ENCODE data around the gene DRD3. TPM values are rescaled to one million over a fixed set of nuclear protein-coding genes. Genes with fewer than 3 reads are reported as not detected.
A peak's percentile ranks its signal among the peaks of the same experiment; 100 is the strongest.

DRD3 gene
- total RNA-seq, 2 experiments from 2014 or later: not detected

- ATAC-seq (no peak), DNase-seq (peak; percentile 48)
- Mint-ChIP-seq H3K9me3 (no peaks in the 10 kb centered on the region), H3K36me3 (ENCODE audit: low read depth) (no peaks in the 10 kb centered on the region), H3K27ac (no peak overlapping the region), H3K4me1 (ENCODE audit: low read depth) (peaks cover 13% of the 10 kb centered on the region), H3K27me3 (no peaks in the 10 kb centered on the region), H3K4me3 (no peak overlapping the region)
- intact Hi-C loops (cut with micrococcal nuclease): no loop called here
- CTCF ChIA-PET: interaction anchor here (0.5 to 4.7 kb wide), 27 partner anchors 9 to 317 kb away, joined by 3 to 33 read pairs (median 4); partner anchors contain the start of genes DRD3 and GRAMD1C
- POLR2A ChIA-PET: interaction anchor here (0.9 to 1.3 kb wide), 2 partner anchors 59 to 220 kb away, joined by 3 to 4 read pairs; no protein-coding TSS in a partner anchor
- TF ChIP-seq CTCF (IDR thresholded peaks at IDR 0.05): peak; percentile 38
Measured at GRCh38 chr3:114155370-114155821, 23.5 kb downstream of the DRD3 start.

- no peak for ATAC-seq
- CTCF ChIA-PET: interaction anchor here (0.7 to 4.7 kb wide), 18 partner anchors 10 to 264 kb away, joined by 3 to 33 read pairs (median 5); partner anchors contain the start of gene DRD3
- Mint-ChIP-seq H3K9me3 (no peaks in the 10 kb centered on the region), H3K4me3 (no peak overlapping the region), H3K27ac (no peak overlapping the region), H3K4me1 (ENCODE audit: low read depth) (peaks cover 13% of the 10 kb centered on the region), H3K36me3 (ENCODE audit: low read depth) (no peaks in the 10 kb centered on the region), H3K27me3 (no peaks in the 10 kb centered on the region)
- DNase-seq: no peak
- intact Hi-C loops (cut with micrococcal nuclease): loop anchor here (5.0 kb wide), 2 partner anchors 58 to 138 kb away; partner anchors contain the start of gene TIGIT
- TF ChIP-seq CTCF (IDR thresholded peaks at IDR 0.05): no peak
- POLR2A ChIA-PET: interaction anchor here (0.7 to 0.8 kb wide), 2 partner anchors 61 to 137 kb away, joined by 3 to 4 read pairs; no protein-coding TSS in a partner anchor
Measured at GRCh38 chr3:114154321-114154821, 24.5 kb downstream of the DRD3 start.

GRCh38 chr3:114152519-114153151 lies 26.2 kb downstream of the DRD3 start:
- H3K9me3 Mint-ChIP-seq: no peaks in the 10 kb centered on the region
- H3K4me1 Mint-ChIP-seq (ENCODE audit: low read depth): peaks cover 13% of the 10 kb centered on the region
- no peaks in the 10 kb centered on the region for H3K36me3 Mint-ChIP-seq (ENCODE audit: low read depth)
- ChIA-PET CTCF (interaction anchor here (0.6 to 4.7 kb wide), 22 partner anchors 9 to 363 kb away, joined by 3 to 33 read pairs (median 4); no protein-coding TSS in a partner anchor), POLR2A (interaction anchor here (1.1 kb wide), 1 partner anchor 61 kb away, joined by 4 read pairs; no protein-coding TSS in a partner anchor)
- peak; percentile 99 for ATAC-seq
- H3K4me3 Mint-ChIP-seq: peak overlapping the region; percentile 22
- H3K27me3 Mint-ChIP-seq: no peaks in the 10 kb centered on the region
- peak; percentile 92 for DNase-seq
- TF ChIP-seq CTCF (IDR thresholded peaks at IDR 0.05): peak; percentile 95
- H3K27ac Mint-ChIP-seq: no peak overlapping the region
- intact Hi-C loops (cut with micrococcal nuclease): loop anchor here (2.0 to 5.0 kb wide), 3 partner anchors 60 to 268 kb away; partner anchors contain the start of gene TIGIT

- Mint-ChIP-seq H3K27me3 (no peaks in the 10 kb centered on the region), H3K27ac (no peak overlapping the region), H3K9me3 (no peaks in the 10 kb centered on the region), H3K4me3 (no peak overlapping the region), H3K4me1 (ENCODE audit: low read depth) (peaks cover 13% of the 10 kb centered on the region), H3K36me3 (ENCODE audit: low read depth) (no peaks in the 10 kb centered on the region)
- DNase-seq (no peak), ATAC-seq (no peak)
- POLR2A ChIA-PET: interaction anchor here (0.7 to 1.0 kb wide), 2 partner anchors 197 to 1015 kb away, joined by 3 read pairs; no protein-coding TSS in a partner anchor
- CTCF ChIA-PET: interaction anchor here (0.7 to 2.5 kb wide), 14 partner anchors 8 to 270 kb away, joined by 3 to 10 read pairs (median 4); no protein-coding TSS in a partner anchor
- intact Hi-C loops (cut with micrococcal nuclease): loop anchor here (5.0 kb wide), 2 partner anchors 61 to 141 kb away; partner anchors contain the start of gene TIGIT
- no peak for TF ChIP-seq CTCF (IDR thresholded peaks at IDR 0.05)
Measured at GRCh38 chr3:114151091-114151490, 27.8 kb downstream of the DRD3 start.
